B cell (primary cell): Measurements from ENCODE around the gene IQSEC3. TPM values are rescaled to one million over a fixed set of nuclear protein-coding genes. Genes with fewer than 3 reads are reported as not detected.

Experiments used
- ATAC-seq: fragments of 200-7000 bp; cut with Tn5 transposase; one replicate; pipeline ENCODE4 v1.10.0; 2021; ENCODE audit warnings: low read depth, mild to moderate bottlenecking, moderate number of reproducible peaks, moderate library complexity
- CTCF ChIA-PET: fragments of 350-600 bp; sonication (Branson Sonifier 250); formaldehyde crosslinking; loops from one replicate; lab custom pipeline; 2021; ENCODE audit warnings: antibody characterized with exemption, inconsistent platforms; lab: Charles Lee
- POLR2A ChIA-PET: fragments of 350-600 bp; sonication (Branson Sonifier 250); formaldehyde crosslinking; loops from one replicate; lab custom pipeline; 2021; ENCODE audit warnings: antibody characterized with exemption; lab: Charles Lee
- DNase-seq: peaks from one replicate; pipeline ENCODE4 v3.0.0; 2013
- H2AFZ ChIP-seq: 2 replicates; pipeline ENCODE4 v1.6.1; 2012; ENCODE audit warnings: mild to moderate bottlenecking, low read depth, low read length; ENCODE audit not compliant: insufficient read depth, poor library complexity, severe bottlenecking
- H3K27ac ChIP-seq, 2 donors: 1 replicate in 1 of 2; 2 replicates in 1 of 2; pipeline ENCODE4 v1.5.1; 2012 to 2013; ENCODE audit warnings: low read length in 2 of 2, mild to moderate bottlenecking in 2 of 2, moderate library complexity in 1 of 2
- H3K27me3 ChIP-seq, 4 experiments: fragments of 200-600 bp in 1 of 4; sonication (generic) in 1 of 4; replicated peaks in 1 of 4; 1 replicate in 2 of 4; 2 replicates in 2 of 4; pipeline versions ENCODE4 v1.6.1 to v1.7.0; 2013 to 2016; ENCODE audit warnings: low read length in 3 of 4, mild to moderate bottlenecking in 2 of 4, mixed read lengths in 1 of 4, moderate library complexity in 1 of 4; ENCODE audit not compliant: insufficient read depth in 4 of 4, control insufficient read depth in 3 of 4; ENCODE audit errors: control extremely low read depth in 1 of 4
- H3K36me3 ChIP-seq, 2 experiments: replicated peaks in 1 of 2; 1 replicate in 1 of 2; 2 replicates in 1 of 2; pipeline versions ENCODE4 v1.6.1 to v1.7.1; 2013; ENCODE audit warnings: low read length in 1 of 2; ENCODE audit not compliant: insufficient read depth in 2 of 2, control insufficient read depth in 1 of 2; ENCODE audit errors: control extremely low read depth in 1 of 2, extremely low read depth in 1 of 2
- H3K4me1 ChIP-seq, 2 donors: fragments of 200-600 bp in 1 of 2; sonication (generic) in 1 of 2; 1 replicate in 1 of 2; 2 replicates in 1 of 2; pipeline versions ENCODE4 v1.5.1 to v1.6.1; 2013 to 2017; ENCODE audit warnings: low read length in 2 of 2; ENCODE audit not compliant: control insufficient read depth in 2 of 2, insufficient read depth in 2 of 2
- H3K4me2 ChIP-seq: replicated peaks from 2 replicates; pipeline ENCODE3; 2012; ENCODE audit warnings: mild to moderate bottlenecking, low read depth, low read length; ENCODE audit not compliant: poor library complexity, severe bottlenecking
- H3K4me3 ChIP-seq, 5 experiments: fragments of 200-600 bp in 1 of 5; sonication (generic) in 1 of 5; 1 replicate in 3 of 5; 2 replicates in 2 of 5; pipeline versions ENCODE4 v1.5.1 to v1.7.0; 2011 to 2016; ENCODE audit warnings: low read length in 4 of 5, mild to moderate bottlenecking in 4 of 5, low read depth in 2 of 5, control low read depth in 1 of 5, moderate library complexity in 1 of 5; ENCODE audit not compliant: insufficient read depth in 1 of 5; ENCODE audit errors: control extremely low read depth in 1 of 5, extremely low read depth in 1 of 5
- H3K79me2 ChIP-seq: fragments of 200-600 bp; sonication (generic); one replicate; pipeline ENCODE4 v1.6.0; 2016; ENCODE audit warnings: low read length; ENCODE audit not compliant: control insufficient read depth, insufficient read depth
- H3K9ac ChIP-seq: fragments of 200-600 bp; sonication (generic); 2 replicates; pipeline ENCODE4 v1.6.1; 2017; ENCODE audit warnings: mild to moderate bottlenecking, low read length, moderate library complexity
- H3K9me3 ChIP-seq, 3 donors: one replicate each; pipeline versions ENCODE4 v1.6.1 to v1.7.1; 2013; ENCODE audit warnings: low read length in 2 of 3; ENCODE audit not compliant: control insufficient read depth in 2 of 3, insufficient read depth in 1 of 3; ENCODE audit errors: control extremely low read depth in 1 of 3
- H4K20me1 ChIP-seq: 2 replicates; pipeline ENCODE4 v1.6.0; 2012; ENCODE audit warnings: mild to moderate bottlenecking, low read length; ENCODE audit not compliant: insufficient read depth, control insufficient read depth, poor library complexity, severe bottlenecking
- H3K27ac Mint-ChIP-seq: one replicate; pipeline ENCODE4 v1.8.0; 2021; ENCODE audit warnings: mixed read lengths
- H3K27me3 Mint-ChIP-seq: one replicate; pipeline ENCODE4 v1.8.0; 2021; ENCODE audit warnings: mixed read lengths
- H3K4me1 Mint-ChIP-seq: one replicate; pipeline ENCODE4 v1.8.0; 2021; ENCODE audit warnings: mixed read lengths
- H3K4me3 Mint-ChIP-seq: one replicate; pipeline ENCODE4 v1.8.0; 2021; ENCODE audit warnings: mixed read lengths
- H3K9me3 Mint-ChIP-seq: one replicate; pipeline ENCODE4 v1.8.0; 2022; ENCODE audit warnings: mixed read lengths; ENCODE audit not compliant: insufficient read depth
- CTCF ChIP-seq: fragments of 200-600 bp; IDR thresholded peaks from one replicate; pipeline ENCODE4 v1.8.0; 2022; ENCODE audit warnings: antibody characterized with exemption, mild to moderate bottlenecking
- EZH2 ChIP-seq: IDR thresholded peaks from 2 replicates; pipeline ENCODE4 v1.6.1; 2012; ENCODE audit warnings: borderline replicate concordance, low read depth, mild to moderate bottlenecking, moderate library complexity, low read length; ENCODE audit not compliant: insufficient read depth, poor library complexity, severe bottlenecking
- WGBS: methylation state at CpG from one replicate; pipeline ENCODE4 v1.1.5; 2013; ENCODE audit warnings: missing lambda C conversion rate; ENCODE audit not compliant: insufficient coverage; 5-methylcytosine and 5-hydroxymethylcytosine counted together
- intact Hi-C: fragments of 100-400 bp; cut with micrococcal nuclease; formaldehyde crosslinking; loops from one replicate; pipeline ENCODE4 v1.10.0; 2022
- polyA plus RNA-seq: library from polyadenylated mRNA; depleted of rRNA; stranded (reverse); fragments of >200 nt; gene quantifications from 2 replicates; pipeline ENCODE4 v1.2.3, GENCODE V29; 2012
- total RNA-seq, 2 donors: library from RNA; stranded (reverse); fragments of 120-200 nt in 1 of 2; gene quantifications; 1 replicate in 1 of 2; 2 replicates in 1 of 2; pipeline versions ENCODE4 v1.2.3 to v1.2.4, GENCODE V29; 2013 to 2022

The IQSEC3 gene
- total and polyA plus RNA-seq, 2 donors (not counting 1 experiment from before 2014, with no cell fraction given), result 0.01 to 1.8 TPM

- intact Hi-C loops, result no loop called here
- ATAC-seq (no peak), DNase-seq (no peak)
- Mint-ChIP-seq H3K9me3 (no peaks in the 10 kb centered on the region), H3K27ac (no peak overlapping the region), H3K27me3 (peaks cover 24% of the 10 kb centered on the region), H3K4me1 (peaks cover 3% of the 10 kb centered on the region), H3K4me3 (no peak overlapping the region)
- POLR2A ChIA-PET, result no interaction called here
- Histone ChIP-seq H3K4me2 (no peak overlapping the region), H3K79me2 (no peaks in the 10 kb centered on the region), H3K27ac (no peak overlapping the region), H3K4me1 (peaks cover 0 to 8% of the 10 kb centered on the region in 2 donors), H3K9me3 (peaks cover 0 to 31% (median 0%) of the 10 kb centered on the region in 3 donors), H4K20me1 (no peaks in the 10 kb centered on the region), H3K4me3 (no peak overlapping the region), H3K36me3 (no peaks in the 10 kb centered on the region), H2AFZ (no peak overlapping the region), H3K9ac (no peak overlapping the region), H3K27me3 (peaks cover 0 to 3% (median 0%) of the 10 kb centered on the region in 4 experiments)
- TF ChIP-seq EZH2, result no peak
- TF ChIP-seq CTCF, result no peak
- no CpG with 5 or more reads among the region's 1 CpG for WGBS
- CTCF ChIA-PET, result no interaction called here
Measured at GRCh38 chr12:96543-96942, 30.0 kb downstream of the IQSEC3 start.

- 87% methylated on average over 10 of the region's 12 CpGs for WGBS
- DNase-seq (no peak), ATAC-seq (no peak)
- TF ChIP-seq CTCF, result no peak
- no peak for TF ChIP-seq EZH2
- intact Hi-C loops, result no loop called here
- POLR2A ChIA-PET, result no interaction called here
- H3K27me3 ChIP-seq, result peaks cover 0 to 11% (median 0%) of the 10 kb centered on the region in 4 experiments
- no peak overlapping the region for H2AFZ ChIP-seq
- no peaks in the 10 kb centered on the region for H3K79me2 ChIP-seq
- Mint-ChIP-seq H3K4me1 (peaks cover 3% of the 10 kb centered on the region), H3K9me3 (no peaks in the 10 kb centered on the region), H3K4me3 (no peak overlapping the region), H3K27me3 (peaks cover 24% of the 10 kb centered on the region), H3K27ac (no peak overlapping the region)
- H3K4me3 ChIP-seq, result no peak overlapping the region
- peaks cover 0 to 4% of the 10 kb centered on the region in 2 donors for H3K4me1 ChIP-seq
- no peak overlapping the region for H3K4me2 ChIP-seq
- H3K27ac ChIP-seq, result no peak overlapping the region
- peaks cover 0 to 21% (median 0%) of the 10 kb centered on the region in 3 donors for H3K9me3 ChIP-seq
- H3K9ac ChIP-seq, result no peak overlapping the region
- no peaks in the 10 kb centered on the region for H4K20me1 ChIP-seq
- CTCF ChIA-PET, result no interaction called here
- H3K36me3 ChIP-seq, result no peaks in the 10 kb centered on the region
Measured at GRCh38 chr12:98924-99352, 32.4 kb downstream of the IQSEC3 start.
